Measurements from ENCODE around the gene POMC. TPM values are rescaled to one million over a fixed set of nuclear protein-coding genes. Genes with fewer than 3 reads are reported as not detected.

The POMC gene
- total and polyA plus RNA-seq, 2 of the 8 experiments (the other 6 are each of a cell fraction or from before 2014, with no cell fraction given), result 1.7 to 4.7 TPM

DNA sequence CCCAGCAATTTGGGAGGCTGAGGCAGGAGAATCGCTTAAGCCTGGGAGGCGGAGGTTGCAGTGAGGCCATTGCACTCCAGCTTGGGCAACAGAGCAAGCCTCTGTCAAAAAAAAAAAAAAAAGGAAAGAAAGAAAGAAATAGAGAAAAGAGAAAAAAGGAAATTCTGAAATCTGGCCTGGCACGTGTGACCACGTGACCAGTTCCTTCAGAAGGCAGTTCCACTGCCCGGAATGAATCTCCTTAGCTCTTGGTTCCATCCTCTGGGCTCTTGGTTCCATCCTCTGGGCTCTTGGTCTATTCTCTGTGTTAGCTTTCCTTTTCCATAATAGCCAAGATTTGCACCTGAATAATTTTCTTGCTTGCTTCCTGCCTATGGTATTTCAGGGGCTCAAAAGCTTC, 5.3 kb upstream of the POMC start (continued):
- TF ChIP-seq, protein P1, sequence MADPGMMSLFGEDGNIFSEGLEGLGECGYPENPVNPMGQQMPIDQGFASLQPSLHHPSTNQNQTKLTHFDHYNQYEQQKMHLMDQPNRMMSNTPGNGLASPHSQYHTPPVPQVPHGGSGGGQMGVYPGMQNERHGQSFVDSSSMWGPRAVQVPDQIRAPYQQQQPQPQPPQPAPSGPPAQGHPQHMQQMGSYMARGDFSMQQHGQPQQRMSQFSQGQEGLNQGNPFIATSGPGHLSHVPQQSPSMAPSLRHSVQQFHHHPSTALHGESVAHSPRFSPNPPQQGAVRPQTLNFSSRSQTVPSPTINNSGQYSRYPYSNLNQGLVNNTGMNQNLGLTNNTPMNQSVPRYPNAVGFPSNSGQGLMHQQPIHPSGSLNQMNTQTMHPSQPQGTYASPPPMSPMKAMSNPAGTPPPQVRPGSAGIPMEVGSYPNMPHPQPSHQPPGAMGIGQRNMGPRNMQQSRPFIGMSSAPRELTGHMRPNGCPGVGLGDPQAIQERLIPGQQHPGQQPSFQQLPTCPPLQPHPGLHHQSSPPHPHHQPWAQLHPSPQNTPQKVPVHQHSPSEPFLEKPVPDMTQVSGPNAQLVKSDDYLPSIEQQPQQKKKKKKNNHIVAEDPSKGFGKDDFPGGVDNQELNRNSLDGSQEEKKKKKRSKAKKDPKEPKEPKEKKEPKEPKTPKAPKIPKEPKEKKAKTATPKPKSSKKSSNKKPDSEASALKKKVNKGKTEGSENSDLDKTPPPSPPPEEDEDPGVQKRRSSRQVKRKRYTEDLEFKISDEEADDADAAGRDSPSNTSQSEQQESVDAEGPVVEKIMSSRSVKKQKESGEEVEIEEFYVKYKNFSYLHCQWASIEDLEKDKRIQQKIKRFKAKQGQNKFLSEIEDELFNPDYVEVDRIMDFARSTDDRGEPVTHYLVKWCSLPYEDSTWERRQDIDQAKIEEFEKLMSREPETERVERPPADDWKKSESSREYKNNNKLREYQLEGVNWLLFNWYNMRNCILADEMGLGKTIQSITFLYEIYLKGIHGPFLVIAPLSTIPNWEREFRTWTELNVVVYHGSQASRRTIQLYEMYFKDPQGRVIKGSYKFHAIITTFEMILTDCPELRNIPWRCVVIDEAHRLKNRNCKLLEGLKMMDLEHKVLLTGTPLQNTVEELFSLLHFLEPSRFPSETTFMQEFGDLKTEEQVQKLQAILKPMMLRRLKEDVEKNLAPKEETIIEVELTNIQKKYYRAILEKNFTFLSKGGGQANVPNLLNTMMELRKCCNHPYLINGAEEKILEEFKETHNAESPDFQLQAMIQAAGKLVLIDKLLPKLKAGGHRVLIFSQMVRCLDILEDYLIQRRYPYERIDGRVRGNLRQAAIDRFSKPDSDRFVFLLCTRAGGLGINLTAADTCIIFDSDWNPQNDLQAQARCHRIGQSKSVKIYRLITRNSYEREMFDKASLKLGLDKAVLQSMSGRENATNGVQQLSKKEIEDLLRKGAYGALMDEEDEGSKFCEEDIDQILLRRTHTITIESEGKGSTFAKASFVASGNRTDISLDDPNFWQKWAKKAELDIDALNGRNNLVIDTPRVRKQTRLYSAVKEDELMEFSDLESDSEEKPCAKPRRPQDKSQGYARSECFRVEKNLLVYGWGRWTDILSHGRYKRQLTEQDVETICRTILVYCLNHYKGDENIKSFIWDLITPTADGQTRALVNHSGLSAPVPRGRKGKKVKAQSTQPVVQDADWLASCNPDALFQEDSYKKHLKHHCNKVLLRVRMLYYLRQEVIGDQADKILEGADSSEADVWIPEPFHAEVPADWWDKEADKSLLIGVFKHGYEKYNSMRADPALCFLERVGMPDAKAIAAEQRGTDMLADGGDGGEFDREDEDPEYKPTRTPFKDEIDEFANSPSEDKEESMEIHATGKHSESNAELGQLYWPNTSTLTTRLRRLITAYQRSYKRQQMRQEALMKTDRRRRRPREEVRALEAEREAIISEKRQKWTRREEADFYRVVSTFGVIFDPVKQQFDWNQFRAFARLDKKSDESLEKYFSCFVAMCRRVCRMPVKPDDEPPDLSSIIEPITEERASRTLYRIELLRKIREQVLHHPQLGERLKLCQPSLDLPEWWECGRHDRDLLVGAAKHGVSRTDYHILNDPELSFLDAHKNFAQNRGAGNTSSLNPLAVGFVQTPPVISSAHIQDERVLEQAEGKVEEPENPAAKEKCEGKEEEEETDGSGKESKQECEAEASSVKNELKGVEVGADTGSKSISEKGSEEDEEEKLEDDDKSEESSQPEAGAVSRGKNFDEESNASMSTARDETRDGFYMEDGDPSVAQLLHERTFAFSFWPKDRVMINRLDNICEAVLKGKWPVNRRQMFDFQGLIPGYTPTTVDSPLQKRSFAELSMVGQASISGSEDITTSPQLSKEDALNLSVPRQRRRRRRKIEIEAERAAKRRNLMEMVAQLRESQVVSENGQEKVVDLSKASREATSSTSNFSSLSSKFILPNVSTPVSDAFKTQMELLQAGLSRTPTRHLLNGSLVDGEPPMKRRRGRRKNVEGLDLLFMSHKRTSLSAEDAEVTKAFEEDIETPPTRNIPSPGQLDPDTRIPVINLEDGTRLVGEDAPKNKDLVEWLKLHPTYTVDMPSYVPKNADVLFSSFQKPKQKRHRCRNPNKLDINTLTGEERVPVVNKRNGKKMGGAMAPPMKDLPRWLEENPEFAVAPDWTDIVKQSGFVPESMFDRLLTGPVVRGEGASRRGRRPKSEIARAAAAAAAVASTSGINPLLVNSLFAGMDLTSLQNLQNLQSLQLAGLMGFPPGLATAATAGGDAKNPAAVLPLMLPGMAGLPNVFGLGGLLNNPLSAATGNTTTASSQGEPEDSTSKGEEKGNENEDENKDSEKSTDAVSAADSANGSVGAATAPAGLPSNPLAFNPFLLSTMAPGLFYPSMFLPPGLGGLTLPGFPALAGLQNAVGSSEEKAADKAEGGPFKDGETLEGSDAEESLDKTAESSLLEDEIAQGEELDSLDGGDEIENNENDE (IDR thresholded peaks at IDR 0.05; ENCODE audit: insufficient replicate concordance, low read length), result no peak
- TF ChIP-seq CHD1 (IDR thresholded peaks at IDR 0.05; ENCODE audit: low read depth, low read length), result no peak
- no peak for TF ChIP-seq TAF7 (optimal IDR thresholded peaks at IDR 0.05; ENCODE audit: borderline replicate concordance, low read depth, low read length)
- no peak for TF ChIP-seq SP4 (IDR thresholded peaks at IDR 0.05; ENCODE audit: low read length)
- TF ChIP-seq RFX5 (IDR thresholded peaks at IDR 0.05; ENCODE audit: borderline replicate concordance, low read depth, low read length), result no peak
- TF ChIP-seq KDM4A (IDR thresholded peaks at IDR 0.05; ENCODE audit: low read depth, low read length, severe bottlenecking), result no peak
